Heart right ventricle (tissue), 16 donors: Measurements from ENCODE around the gene LCMT2. TPM values are rescaled to one million over a fixed set of nuclear protein-coding genes. Genes with fewer than 3 reads are reported as not detected.

Experiments
- ATAC-seq, 8 donors: fragments of 200-7000 bp; cut with Tn5 transposase; one replicate each; pipeline ENCODE4 v1.9.1; 2020; ENCODE audit warnings: mild to moderate bottlenecking in 8 of 8, moderate library complexity in 8 of 8, moderate number of reproducible peaks in 1 of 8
- DNase-seq, 2 donors: peaks; one replicate each; pipeline ENCODE4 v3.0.0-alpha.2; 2020
- H3K27ac ChIP-seq, 10 donors: fragments of 200-600 bp; sonication (generic) in 2 of 10; one replicate each; pipeline versions ENCODE4 v1.5.0 to v1.8.0; 2020 to 2022; ENCODE audit warnings: mild to moderate bottlenecking in 3 of 10
- H3K27me3 ChIP-seq, 7 donors: fragments of 200-600 bp; one replicate each; pipeline ENCODE4 v1.8.0; 2021 to 2022; ENCODE audit warnings: mild to moderate bottlenecking in 2 of 7
- H3K36me3 ChIP-seq, 9 donors: fragments of 200-600 bp; sonication (generic) in 1 of 9; one replicate each; pipeline versions ENCODE4 v1.5.0 to v1.8.0; 2020 to 2022; ENCODE audit warnings: mild to moderate bottlenecking in 2 of 9
- H3K4me1 ChIP-seq, 9 donors: fragments of 200-600 bp; sonication (generic) in 1 of 9; one replicate each; pipeline versions ENCODE4 v1.5.0 to v1.8.0; 2020 to 2022; ENCODE audit warnings: mild to moderate bottlenecking in 4 of 9
- H3K4me3 ChIP-seq, 10 donors: fragments of 200-600 bp; sonication (generic) in 2 of 10; one replicate each; pipeline versions ENCODE4 v1.5.0 to v1.8.0; 2020 to 2022; ENCODE audit warnings: mild to moderate bottlenecking in 7 of 10, moderate library complexity in 2 of 10
- H3K9me3 ChIP-seq, 11 donors: fragments of 200-600 bp in 10 of 11; sonication (generic) in 2 of 11; one replicate each; pipeline versions ENCODE4 v1.5.0 to v1.8.0; 2013 to 2022; ENCODE audit warnings: mild to moderate bottlenecking in 2 of 11, control low read depth in 1 of 11, moderate library complexity in 1 of 11
- WGBS, 2 donors: extraction: QIAGEN DNeasy Blood & Tissue Kit; methylation state at CpG; one replicate each; pipeline ENCODE4 v1.1.7; 2013; ENCODE audit warnings: inconsistent platforms in 1 of 2; 5-methylcytosine and 5-hydroxymethylcytosine counted together
- intact Hi-C, 10 donors: fragments of 100-400 bp; cut with DNase I; formaldehyde crosslinking; loops; one replicate each; pipeline versions ENCODE4 v1.11.1 to v1.14.2; 2022
- polyA plus RNA-seq, 2 donors: library from polyadenylated mRNA; stranded (reverse); fragments of 200-250 nt; gene quantifications; one replicate each; pipeline ENCODE4 v1.2.3, GENCODE V29; 2013
- total RNA-seq, 10 donors: library from RNA; stranded (reverse); fragmentation: NEBNext Ultra II Directional in 3 of 10; extraction: Animal tissue kit (Norgen Biotek cat#: 25700) in 3 of 10; gene quantifications; one replicate each; pipeline versions ENCODE4 v1.2.1 to v1.2.4, GENCODE V29; 2021 to 2023
- TF ChIP-seq, protein P1 (sequence below), 9 donors: fragments of 200-600 bp; sonication (generic) in 2 of 9; IDR thresholded peaks; one replicate each; pipeline versions ENCODE4 v1.5.0 to v1.8.0; 2021 to 2022; ENCODE audit warnings: antibody characterized with exemption in 9 of 9, mild to moderate bottlenecking in 5 of 9, moderate library complexity in 1 of 9
- donor health status: Arrhythmogenic right ventricular cardiomyopathy.
- donor health status: ischemic (EF 13 %, LVEDD 7.1; RV severe dilation, severe dysfunction).
- donor health status: healthy with polysubstance abuse.
- donor health status: DM: no; HTN: yes; CAD: no.
- donor health status: DM: no; HTN: no; CAD: no.
- donor health status: ischemic (EF 25% LVEDD 6.9; RV normal size, moderate dysfunction).
- donor health status: ischemic (EF 25% LVEDD 5.7; RV mildly dilated, moderate dysfunction).
- donor health status: healthy.
- donor health status: DM: yes; HTN: yes; CAD: no.
- donor health status: Ischemic cardiomyopathy.
- donor health status: ischemic (EF 35%, LVEDD 5.7; RV mildly dilated, moderate dysfunction).
- donor health status: nonischemic (EF 11% LVEDD 7.7; RV severe dilation, severe dysfunction).
- donor health status: DM: yes; HTN: yes; CAD: no.
- donor health status: PGD.
- donor health status: ischemic (EF 29% LVEDD 5.4; RV normal size, mild dysfunction).
- donor health status: nonischemic (EF 23%, LVEDD 6.1; RV moderate dilation, normal function).

Gene LCMT2
- total and polyA plus RNA-seq, 12 donors = 1.5 to 8.7 (median 6.1) TPM

DNA sequence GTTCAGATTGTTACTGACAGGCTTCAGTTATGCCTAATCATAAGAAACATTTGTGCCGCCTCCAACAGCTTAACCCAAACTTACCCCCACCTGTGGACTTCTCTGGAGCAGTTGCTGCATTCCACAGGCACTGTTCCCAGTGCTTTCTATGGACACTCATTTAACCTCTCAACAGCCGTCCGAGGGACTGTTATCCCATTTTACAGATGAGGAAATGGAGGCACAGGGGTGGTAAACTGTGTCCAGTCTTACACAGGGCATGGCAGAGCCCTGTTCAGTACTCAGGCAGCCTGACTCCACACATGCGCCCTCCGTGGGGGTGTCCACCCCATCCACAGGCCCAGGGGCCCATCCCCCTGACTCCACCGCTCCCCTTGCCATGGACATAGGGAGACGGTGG, 49.4 kb downstream of the LCMT2 start:
- DNase-seq (no peak), ATAC-seq (no peak)
- Histone ChIP-seq H3K9me3 (no peaks in the 10 kb centered on the region), H3K27ac (no peak overlapping the region), H3K4me1 (peaks cover 0 to 4% (median 0%) of the 10 kb centered on the region in 9 donors), H3K27me3 (peaks cover 0 to 14% (median 5%) of the 10 kb centered on the region in 7 donors), H3K36me3 (no peaks in the 10 kb centered on the region), H3K4me3 (no peak overlapping the region)
- 76 to 78% methylated on average over 7 of the region's 7 CpGs for WGBS, 2 donors
- intact Hi-C loops = loop anchor here in 2 of 10 donors (5.0 kb wide), 2 partner anchors 54 to 74 kb away; no protein-coding TSS in a partner anchor
- TF ChIP-seq, protein P1, sequence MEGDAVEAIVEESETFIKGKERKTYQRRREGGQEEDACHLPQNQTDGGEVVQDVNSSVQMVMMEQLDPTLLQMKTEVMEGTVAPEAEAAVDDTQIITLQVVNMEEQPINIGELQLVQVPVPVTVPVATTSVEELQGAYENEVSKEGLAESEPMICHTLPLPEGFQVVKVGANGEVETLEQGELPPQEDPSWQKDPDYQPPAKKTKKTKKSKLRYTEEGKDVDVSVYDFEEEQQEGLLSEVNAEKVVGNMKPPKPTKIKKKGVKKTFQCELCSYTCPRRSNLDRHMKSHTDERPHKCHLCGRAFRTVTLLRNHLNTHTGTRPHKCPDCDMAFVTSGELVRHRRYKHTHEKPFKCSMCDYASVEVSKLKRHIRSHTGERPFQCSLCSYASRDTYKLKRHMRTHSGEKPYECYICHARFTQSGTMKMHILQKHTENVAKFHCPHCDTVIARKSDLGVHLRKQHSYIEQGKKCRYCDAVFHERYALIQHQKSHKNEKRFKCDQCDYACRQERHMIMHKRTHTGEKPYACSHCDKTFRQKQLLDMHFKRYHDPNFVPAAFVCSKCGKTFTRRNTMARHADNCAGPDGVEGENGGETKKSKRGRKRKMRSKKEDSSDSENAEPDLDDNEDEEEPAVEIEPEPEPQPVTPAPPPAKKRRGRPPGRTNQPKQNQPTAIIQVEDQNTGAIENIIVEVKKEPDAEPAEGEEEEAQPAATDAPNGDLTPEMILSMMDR (IDR thresholded peaks at IDR 0.05) = no peak

DNA sequence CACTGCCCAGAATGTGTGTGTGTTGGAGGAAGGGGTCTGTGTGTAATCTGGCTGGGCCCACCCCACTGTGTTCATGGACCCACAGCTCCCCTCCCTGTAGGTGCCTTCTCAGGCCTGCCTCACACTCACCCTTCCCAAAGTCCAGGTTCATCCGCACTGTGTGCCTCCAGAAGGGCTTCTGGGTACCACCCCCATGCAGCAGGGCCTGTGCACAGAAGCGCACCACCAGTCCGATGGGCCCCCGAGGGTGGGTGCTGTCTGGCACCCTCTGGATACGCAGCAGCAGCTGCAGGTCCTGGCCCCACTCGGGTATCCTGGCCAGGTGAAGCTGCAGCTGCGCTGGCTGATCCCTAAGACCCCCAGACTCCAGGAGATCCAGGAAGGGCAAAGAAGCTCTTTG, 50.9 kb downstream of the LCMT2 start:
- Histone ChIP-seq H3K9me3 (no peaks in the 10 kb centered on the region), H3K27me3 (peaks cover 0 to 14% (median 5%) of the 10 kb centered on the region in 7 donors), H3K27ac (no peak overlapping the region), H3K36me3 (no peaks in the 10 kb centered on the region), H3K4me3 (no peak overlapping the region), H3K4me1 (no peaks in the 10 kb centered on the region)
- TF ChIP-seq, protein P1 (IDR thresholded peaks at IDR 0.05) = no peak
- ATAC-seq (no peak), DNase-seq (no peak)
- 85 to 88% methylated on average over 7 of the region's 7 CpGs for WGBS, 2 donors
- intact Hi-C loops = loop anchor here in 1 of 10 donors (5.0 kb wide), 1 partner anchor 52 kb away; no protein-coding TSS in a partner anchor

DNA sequence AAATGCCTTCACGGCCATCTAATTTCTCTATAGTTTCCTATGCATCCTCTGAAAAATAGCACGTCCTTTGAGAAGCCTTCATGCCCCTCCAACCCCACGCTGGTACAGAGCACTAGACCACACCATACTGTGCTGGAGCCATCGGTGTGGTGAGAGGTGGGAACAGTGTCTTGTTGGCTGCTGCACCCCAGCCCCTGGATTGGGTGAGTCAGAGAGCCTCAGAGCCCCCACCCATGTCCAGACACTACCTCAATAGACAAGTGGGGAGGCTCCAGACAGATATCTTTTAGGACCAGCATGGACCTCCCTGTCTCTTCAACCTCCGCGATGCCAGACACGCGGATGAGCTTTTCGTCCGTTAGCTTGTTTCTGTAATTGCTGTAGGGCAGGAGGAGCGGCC, 51.5 kb downstream of the LCMT2 start:
- WGBS, 2 donors = 82 to 87% methylated on average over 11 of the region's 11 CpGs
- ATAC-seq (no peak), DNase-seq (no peak)
- intact Hi-C loops = loop anchor here in 1 of 10 donors (5.0 kb wide), 1 partner anchor 52 kb away; no protein-coding TSS in a partner anchor
- TF ChIP-seq, protein P1 (IDR thresholded peaks at IDR 0.05) = no peak
- H3K36me3 ChIP-seq = no peaks in the 10 kb centered on the region
- no peak overlapping the region for H3K4me3 ChIP-seq
- H3K27ac ChIP-seq = no peak overlapping the region
- peaks cover 0 to 1% (median 0%) of the 10 kb centered on the region in 9 donors for H3K4me1 ChIP-seq
- H3K9me3 ChIP-seq = no peaks in the 10 kb centered on the region
- H3K27me3 ChIP-seq = peaks cover 0 to 18% (median 5%) of the 10 kb centered on the region in 7 donors

DNA sequence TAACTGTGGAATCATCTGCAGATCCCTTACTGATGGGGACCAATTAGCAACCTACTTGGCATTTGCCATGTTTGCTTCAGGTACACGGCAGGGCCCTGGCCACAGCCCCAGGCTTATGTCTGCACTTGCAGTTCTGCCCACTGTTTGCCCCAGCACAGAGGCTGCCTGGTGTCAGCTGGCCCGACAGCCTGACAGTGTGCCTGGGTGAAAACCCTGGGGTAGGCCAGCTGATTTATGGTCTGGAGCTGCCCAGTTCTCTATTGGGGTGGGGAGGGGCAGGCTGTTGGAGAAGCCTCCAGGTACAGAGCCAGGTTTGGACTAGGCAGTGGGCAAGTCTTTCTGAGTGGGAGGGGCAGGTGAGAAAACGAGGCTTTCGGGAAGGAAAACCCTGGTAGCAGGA, 52.5 kb downstream of the LCMT2 start:
- no peak for ATAC-seq
- WGBS, 2 donors = 64 to 70% methylated on average over 4 of the region's 4 CpGs
- Histone ChIP-seq H3K27me3 (peaks cover 0 to 18% (median 5%) of the 10 kb centered on the region in 7 donors), H3K4me1 (peaks cover 0 to 7% (median 0%) of the 10 kb centered on the region in 9 donors), H3K9me3 (no peaks in the 10 kb centered on the region), H3K36me3 (no peaks in the 10 kb centered on the region), H3K4me3 (no peak overlapping the region), H3K27ac (no peak overlapping the region)
- intact Hi-C loops = loop anchor here in 1 of 10 donors (5.0 kb wide), 1 partner anchor 51 kb away; no protein-coding TSS in a partner anchor
- TF ChIP-seq, protein P1 (IDR thresholded peaks at IDR 0.05) = no peak
- no peak for DNase-seq
